ENCODE data around the gene GRID2IP. TPM values are rescaled to one million over a fixed set of nuclear protein-coding genes. Genes with fewer than 3 reads are reported as not detected.
"Not testable (repeated sequence)": the region's sequence is repeated elsewhere in the genome, so short reads cannot be mapped to it uniquely, and the experiment has no call there.

GRID2IP gene
- total RNA-seq, 5 donors from 2014 or later (not counting 1 experiment from before 2014, with no cell fraction given) = 0.30 to 1.5 (median 0.90) TPM

- H3K4me1 Mint-ChIP-seq; H3K9me3 Mint-ChIP-seq; H3K9me3 ChIP-seq; H3K27me3 Mint-ChIP-seq; H3K4me3 ChIP-seq (ENCODE audit: control insufficient read depth in 1 of 2, extremely low read depth in 1 of 2, low read length in 1 of 2); POLR2A ChIA-PET; H3K4me3 Mint-ChIP-seq; CTCF ChIA-PET; ATAC-seq (replicated peaks in 1 of 4); H3K27me3 ChIP-seq (replicated peaks in 1 of 2; ENCODE audit: control insufficient read depth in 2 of 2, extremely low read depth in 1 of 2, insufficient read depth in 2 of 2, low read length in 1 of 2); H3K4me1 ChIP-seq (ENCODE audit: control insufficient read depth in 1 of 2, extremely low read depth in 1 of 2, insufficient read depth in 2 of 2, low read length in 2 of 2); H3K27ac Mint-ChIP-seq; DNase-seq; H3K27ac ChIP-seq (ENCODE audit: low read length): not testable (repeated sequence)
- peaks cover 0 to 23% of the 10 kb centered on the region in 2 donors for H3K36me3 ChIP-seq (ENCODE audit: control insufficient read depth in 2 of 2, extremely low read depth in 1 of 2, insufficient read depth in 1 of 2, low read length in 1 of 2)
- WGBS (ENCODE audit: insufficient coverage) = no CpG with 5 or more reads among the region's 3 CpGs
- H3K36me3 Mint-ChIP-seq = peaks cover 12% of the 10 kb centered on the region
Measured at GRCh38 chr7:6458676-6459075, 92.6 kb downstream of the GRID2IP start.

- no peaks in the 10 kb centered on the region for H3K9me3 Mint-ChIP-seq
- H3K4me3 Mint-ChIP-seq = no peak overlapping the region
- Histone ChIP-seq H3K4me3 (ENCODE audit: control insufficient read depth in 1 of 2, extremely low read depth in 1 of 2, low read length in 1 of 2) (no peak overlapping the region), H3K9me3 (no peaks in the 10 kb centered on the region), H3K27ac (ENCODE audit: low read length) (no peak overlapping the region), H3K4me1 (ENCODE audit: control insufficient read depth in 1 of 2, extremely low read depth in 1 of 2, insufficient read depth in 2 of 2, low read length in 2 of 2) (peaks cover 0 to 6% of the 10 kb centered on the region in 2 experiments), H3K36me3 (ENCODE audit: control insufficient read depth in 2 of 2, extremely low read depth in 1 of 2, insufficient read depth in 1 of 2, low read length in 1 of 2) (no peaks in the 10 kb centered on the region), H3K27me3 (replicated peaks in 1 of 2; ENCODE audit: control insufficient read depth in 2 of 2, extremely low read depth in 1 of 2, insufficient read depth in 2 of 2, low read length in 1 of 2) (no peaks in the 10 kb centered on the region)
- H3K36me3 Mint-ChIP-seq = no peaks in the 10 kb centered on the region
- no peak overlapping the region for H3K27ac Mint-ChIP-seq
- ChIA-PET CTCF (interaction anchor here in 1 of 2 donors (0.6 kb wide), 1 partner anchor 119 kb away, joined by 3 read pairs; no protein-coding TSS in a partner anchor), POLR2A (no interaction called here)
- ATAC-seq (replicated peaks in 1 of 4) (no peak), DNase-seq (no peak)
- H3K4me1 Mint-ChIP-seq = peaks cover 0 to 7% (median 0%) of the 10 kb centered on the region in 3 donors
- no peaks in the 10 kb centered on the region for H3K27me3 Mint-ChIP-seq
- WGBS (ENCODE audit: insufficient coverage) = 100% methylated on average over 1 of the region's 4 CpGs
Measured at GRCh38 chr7:6453734-6454133, 97.5 kb downstream of the GRID2IP start.

- Mint-ChIP-seq H3K4me3 (no peak overlapping the region), H3K27ac (no peak overlapping the region), H3K9me3 (no peaks in the 10 kb centered on the region), H3K36me3 (no peaks in the 10 kb centered on the region), H3K4me1 (peaks cover 6 to 20% (median 7%) of the 10 kb centered on the region in 3 donors), H3K27me3 (no peaks in the 10 kb centered on the region)
- POLR2A ChIA-PET = no interaction called here
- CTCF ChIA-PET = no interaction called here
- Histone ChIP-seq H3K9me3 (no peaks in the 10 kb centered on the region), H3K4me1 (ENCODE audit: control insufficient read depth in 1 of 2, extremely low read depth in 1 of 2, insufficient read depth in 2 of 2, low read length in 2 of 2) (peaks cover 11 to 25% of the 10 kb centered on the region in 2 experiments), H3K36me3 (ENCODE audit: control insufficient read depth in 2 of 2, extremely low read depth in 1 of 2, insufficient read depth in 1 of 2, low read length in 1 of 2) (no peaks in the 10 kb centered on the region), H3K4me3 (ENCODE audit: control insufficient read depth in 1 of 2, extremely low read depth in 1 of 2, low read length in 1 of 2) (no peak overlapping the region), H3K27ac (ENCODE audit: low read length) (no peak overlapping the region), H3K27me3 (replicated peaks in 1 of 2; ENCODE audit: control insufficient read depth in 2 of 2, extremely low read depth in 1 of 2, insufficient read depth in 2 of 2, low read length in 1 of 2) (no peaks in the 10 kb centered on the region)
- 83% methylated on average over 3 of the region's 6 CpGs for WGBS (ENCODE audit: insufficient coverage)
- ATAC-seq (replicated peaks in 1 of 4) (no peak), DNase-seq (no peak)
Measured at GRCh38 chr7:6451224-6451705, 100.0 kb downstream of the GRID2IP start.

- peaks cover 12 to 24% (median 12%) of the 10 kb centered on the region in 3 donors for H3K4me1 Mint-ChIP-seq
- no CpG with 5 or more reads among the region's 10 CpGs for WGBS (ENCODE audit: insufficient coverage)
- POLR2A ChIA-PET = not testable (repeated sequence)
Measured at GRCh38 chr7:6450591-6450990, 100.7 kb downstream of the GRID2IP start.

GRCh38 chr7:6449884-6450283 is 101.4 kb downstream of the GRID2IP start:
- H3K27ac ChIP-seq (ENCODE audit: low read length); H3K27me3 ChIP-seq (replicated peaks in 1 of 2; ENCODE audit: control insufficient read depth in 2 of 2, extremely low read depth in 1 of 2, insufficient read depth in 2 of 2, low read length in 1 of 2); CTCF ChIA-PET; H3K27ac Mint-ChIP-seq; ATAC-seq (replicated peaks in 1 of 4); POLR2A ChIA-PET; H3K9me3 ChIP-seq; H3K9me3 Mint-ChIP-seq; H3K4me3 ChIP-seq (ENCODE audit: control insufficient read depth in 1 of 2, extremely low read depth in 1 of 2, low read length in 1 of 2); DNase-seq; H3K27me3 Mint-ChIP-seq: not testable (repeated sequence)
- WGBS (ENCODE audit: insufficient coverage) = 91% methylated on average over 7 of the region's 11 CpGs
- peaks cover 11% of the 10 kb centered on the region for H3K36me3 Mint-ChIP-seq
- peak overlapping the region in 1 of 3 donors; percentile 45 for H3K4me3 Mint-ChIP-seq
- H3K4me1 Mint-ChIP-seq = peaks cover 19 to 31% (median 19%) of the 10 kb centered on the region in 3 donors
- Histone ChIP-seq H3K36me3 (ENCODE audit: control insufficient read depth in 2 of 2, extremely low read depth in 1 of 2, insufficient read depth in 1 of 2, low read length in 1 of 2) (peaks cover 7 to 11% of the 10 kb centered on the region in 2 donors), H3K4me1 (ENCODE audit: control insufficient read depth in 1 of 2, extremely low read depth in 1 of 2, insufficient read depth in 2 of 2, low read length in 2 of 2) (peaks cover 22 to 30% of the 10 kb centered on the region in 2 experiments)

More at GRCh38 chr7:6450591-6450990, 100.7 kb downstream of the GRID2IP start:
- H3K4me3 Mint-ChIP-seq = peak overlapping the region in 1 of 3 donors; percentile 3
- DNase-seq; ATAC-seq (replicated peaks in 1 of 4); H3K9me3 ChIP-seq; H3K27ac Mint-ChIP-seq; H3K27ac ChIP-seq (ENCODE audit: low read length); H3K27me3 Mint-ChIP-seq; H3K36me3 ChIP-seq (ENCODE audit: control insufficient read depth in 2 of 2, extremely low read depth in 1 of 2, insufficient read depth in 1 of 2, low read length in 1 of 2); CTCF ChIA-PET; H3K27me3 ChIP-seq (replicated peaks in 1 of 2; ENCODE audit: control insufficient read depth in 2 of 2, extremely low read depth in 1 of 2, insufficient read depth in 2 of 2, low read length in 1 of 2); H3K9me3 Mint-ChIP-seq; H3K4me3 ChIP-seq (ENCODE audit: control insufficient read depth in 1 of 2, extremely low read depth in 1 of 2, low read length in 1 of 2); H3K36me3 Mint-ChIP-seq: not testable (repeated sequence)
- H3K4me1 ChIP-seq (ENCODE audit: control insufficient read depth in 1 of 2, extremely low read depth in 1 of 2, insufficient read depth in 2 of 2, low read length in 2 of 2) = peaks cover 16 to 30% of the 10 kb centered on the region in 2 experiments

- Histone ChIP-seq H3K36me3 (ENCODE audit: control insufficient read depth in 2 of 2, extremely low read depth in 1 of 2, insufficient read depth in 1 of 2, low read length in 1 of 2) (peaks cover 8 to 19% of the 10 kb centered on the region in 2 donors), H3K4me3 (ENCODE audit: control insufficient read depth in 1 of 2, extremely low read depth in 1 of 2, low read length in 1 of 2) (no peak overlapping the region), H3K9me3 (no peaks in the 10 kb centered on the region), H3K4me1 (ENCODE audit: control insufficient read depth in 1 of 2, extremely low read depth in 1 of 2, insufficient read depth in 2 of 2, low read length in 2 of 2) (peaks cover 23 to 33% of the 10 kb centered on the region in 2 experiments), H3K27ac (ENCODE audit: low read length) (no peak overlapping the region), H3K27me3 (replicated peaks in 1 of 2; ENCODE audit: control insufficient read depth in 2 of 2, extremely low read depth in 1 of 2, insufficient read depth in 2 of 2, low read length in 1 of 2) (no peaks in the 10 kb centered on the region)
- peak overlapping the region; percentile 59 to 92 (median 60) for H3K4me3 Mint-ChIP-seq
- no peak for ATAC-seq (replicated peaks in 1 of 4)
- ChIA-PET CTCF (interaction anchor here in 1 of 2 donors (1.3 kb wide), 1 partner anchor 10 kb away, joined by 4 read pairs; no protein-coding TSS in a partner anchor), POLR2A (interaction anchor here (0.6 kb wide), 2 partner anchors 13 to 51 kb away, joined by 3 to 5 read pairs; no protein-coding TSS in a partner anchor)
- no peaks in the 10 kb centered on the region for H3K27me3 Mint-ChIP-seq
- H3K9me3 Mint-ChIP-seq = no peaks in the 10 kb centered on the region
- no peak for DNase-seq
- peaks cover 19% of the 10 kb centered on the region for H3K36me3 Mint-ChIP-seq
- WGBS (ENCODE audit: insufficient coverage) = 92% methylated on average over 14 of the region's 16 CpGs
- H3K27ac Mint-ChIP-seq = peak overlapping the region in 1 of 2 donors; percentile 16
- peaks cover 26 to 39% (median 27%) of the 10 kb centered on the region in 3 donors for H3K4me1 Mint-ChIP-seq
Measured at GRCh38 chr7:6448943-6449543, 102.2 kb downstream of the GRID2IP start.

Measured in T-cell (primary cell).